DND-41 (cell line): Measurements from ENCODE around the gene NANOS2.

ENCODE experiments used
- ATAC-seq: fragments of 200-7000 bp; cut with Tn5 transposase; 3 replicates; pipeline ENCODE4 v1.9.1; 2021; ENCODE audit warnings: low read depth; ENCODE audit not compliant: insufficient read depth
- DNase-seq: peaks from one replicate; pipeline ENCODE4 v3.0.0-alpha.2; 2020
- H2AFZ ChIP-seq: 2 replicates; pipeline ENCODE4 v1.6.0; 2012; ENCODE audit warnings: low read depth, low read length
- H3K27ac ChIP-seq: 2 replicates; pipeline ENCODE4 v1.5.1; 2012; ENCODE audit warnings: low read length, inconsistent platforms
- H3K27me3 ChIP-seq: fragments of 200-600 bp; sonication (generic); 2 replicates; pipeline ENCODE4 v1.6.0; 2012; ENCODE audit warnings: low read length, mild to moderate bottlenecking, inconsistent platforms; ENCODE audit not compliant: insufficient read depth, poor library complexity
- H3K36me3 ChIP-seq: 2 replicates; pipeline ENCODE4 v1.5.1; 2012; ENCODE audit warnings: low read length, inconsistent platforms; ENCODE audit not compliant: insufficient read depth
- H3K4me1 ChIP-seq: 2 replicates; pipeline ENCODE4 v1.5.1; 2012; ENCODE audit warnings: mild to moderate bottlenecking, low read length; ENCODE audit not compliant: insufficient read depth
- H3K4me2 ChIP-seq: 2 replicates; pipeline ENCODE4 v1.6.0; 2012; ENCODE audit warnings: mild to moderate bottlenecking, moderate library complexity, low read length, inconsistent platforms; ENCODE audit not compliant: insufficient read depth
- H3K4me3 ChIP-seq, 2 experiments: fragments of 200-600 bp in 1 of 2; shearing (Covaris generic) in 1 of 2; 2 replicates each; pipeline ENCODE4 v1.5.1; 2012 to 2016; ENCODE audit warnings: inconsistent platforms in 2 of 2, low read length in 2 of 2, mild to moderate bottlenecking in 2 of 2, low read depth in 1 of 2, moderate library complexity in 1 of 2
- H3K79me2 ChIP-seq: 2 replicates; pipeline ENCODE4 v1.6.0; 2012; ENCODE audit warnings: low read length, inconsistent platforms; ENCODE audit not compliant: insufficient read depth
- H3K9ac ChIP-seq: 2 replicates; pipeline ENCODE4 v1.6.0; 2012; ENCODE audit warnings: low read depth, mild to moderate bottlenecking, inconsistent platforms, low read length, moderate library complexity
- H3K9me3 ChIP-seq: 2 replicates; pipeline ENCODE4 v1.5.1; 2012; ENCODE audit warnings: low read length, moderate library complexity, mild to moderate bottlenecking, inconsistent platforms; ENCODE audit not compliant: insufficient read depth, severe bottlenecking
- H4K20me1 ChIP-seq: 2 replicates; pipeline ENCODE4 v1.6.0; 2012; ENCODE audit warnings: low read length; ENCODE audit not compliant: insufficient read depth
- CTCF ChIP-seq: IDR thresholded peaks from 2 replicates; pipeline ENCODE4 v1.5.1; 2012; ENCODE audit warnings: borderline replicate concordance, low read length, moderate library complexity, mild to moderate bottlenecking; ENCODE audit not compliant: poor library complexity, severe bottlenecking; ENCODE audit errors: extremely low read depth
- EZH2 ChIP-seq: IDR thresholded peaks from 3 replicates; pipeline ENCODE4 v1.6.1; 2012; ENCODE audit warnings: borderline replicate concordance, low read depth, mild to moderate bottlenecking, moderate library complexity, low read length, inconsistent platforms; ENCODE audit not compliant: severe bottlenecking

The NANOS2 gene

GRCh38 chr19:45939792-45940514, 25.4 kb upstream of the NANOS2 start:
- H2AFZ ChIP-seq = no peak overlapping the region
- no peaks in the 10 kb centered on the region for H3K9me3 ChIP-seq
- no peak overlapping the region for H3K27ac ChIP-seq
- DNase-seq (no peak), ATAC-seq (no peak)
- H3K9ac ChIP-seq = no peak overlapping the region
- peaks cover 6% of the 10 kb centered on the region for H3K27me3 ChIP-seq
- H3K4me1 ChIP-seq = no peaks in the 10 kb centered on the region
- no peak overlapping the region for H3K4me3 ChIP-seq
- H3K79me2 ChIP-seq = no peaks in the 10 kb centered on the region
- H4K20me1 ChIP-seq = no peaks in the 10 kb centered on the region
- no peak for TF ChIP-seq EZH2
- no peak for TF ChIP-seq CTCF
- no peak overlapping the region for H3K4me2 ChIP-seq
- no peaks in the 10 kb centered on the region for H3K36me3 ChIP-seq

- peaks cover 6% of the 10 kb centered on the region for H3K27me3 ChIP-seq
- no peaks in the 10 kb centered on the region for H3K79me2 ChIP-seq
- H3K9ac ChIP-seq = no peak overlapping the region
- TF ChIP-seq CTCF (no peak), EZH2 (no peak)
- ATAC-seq (no peak), DNase-seq (no peak)
- H2AFZ ChIP-seq = no peak overlapping the region
- no peaks in the 10 kb centered on the region for H3K36me3 ChIP-seq
- H3K4me3 ChIP-seq = no peak overlapping the region
- H3K9me3 ChIP-seq = no peaks in the 10 kb centered on the region
- no peaks in the 10 kb centered on the region for H4K20me1 ChIP-seq
- no peak overlapping the region for H3K27ac ChIP-seq
- H3K4me2 ChIP-seq = no peak overlapping the region
- no peaks in the 10 kb centered on the region for H3K4me1 ChIP-seq
Observed at GRCh38 chr19:45938733-45939319, 24.2 kb upstream of the NANOS2 start.

- Histone ChIP-seq H3K27me3 (peaks cover 6% of the 10 kb centered on the region), H3K4me2 (no peak overlapping the region), H3K9ac (no peak overlapping the region), H3K79me2 (no peaks in the 10 kb centered on the region), H3K36me3 (no peaks in the 10 kb centered on the region), H3K27ac (no peak overlapping the region), H2AFZ (no peak overlapping the region), H3K4me3 (no peak overlapping the region), H3K9me3 (no peaks in the 10 kb centered on the region), H4K20me1 (no peaks in the 10 kb centered on the region), H3K4me1 (no peaks in the 10 kb centered on the region)
- ATAC-seq (no peak), DNase-seq (no peak)
- TF ChIP-seq EZH2 (no peak), CTCF (no peak)
Observed at GRCh38 chr19:45935267-45935666, 20.7 kb upstream of the NANOS2 start.
